Type B pancreatic cell (in vitro differentiated cells): ENCODE results near the gene XPC. TPM values are rescaled to one million over a fixed set of nuclear protein-coding genes. Genes with fewer than 3 reads are reported as not detected.

Experiments used
- DNase-seq: peaks from one replicate; pipeline ENCODE4 v3.0.0; 2021; ENCODE audit warnings: mixed read lengths; ENCODE audit not compliant: unreplicated experiment; ENCODE audit errors: extremely low spot score
- H3K27ac Mint-ChIP-seq: 2 replicates; pipeline ENCODE4 v1.8.0; 2021; ENCODE audit warnings: mild to moderate bottlenecking, mixed read lengths
- H3K27me3 Mint-ChIP-seq: 2 replicates; pipeline ENCODE4 v1.8.0; 2021; ENCODE audit warnings: mixed read lengths
- H3K36me3 Mint-ChIP-seq: 2 replicates; pipeline ENCODE4 v1.8.0; 2021; ENCODE audit warnings: mixed read lengths
- H3K4me1 Mint-ChIP-seq: one replicate; pipeline ENCODE4 v1.8.0; 2021; ENCODE audit warnings: mixed read lengths; ENCODE audit not compliant: unreplicated experiment
- H3K4me3 Mint-ChIP-seq: 2 replicates; pipeline ENCODE4 v1.8.0; 2021; ENCODE audit warnings: mild to moderate bottlenecking, mixed read lengths
- H3K9me3 Mint-ChIP-seq: 2 replicates; pipeline ENCODE4 v1.8.0; 2021; ENCODE audit warnings: mixed read lengths
- CTCF ChIP-seq: fragments of 200-600 bp; sonication (generic); conservative IDR thresholded peaks from 2 replicates; pipeline ENCODE4 v1.5.0; 2021; ENCODE audit warnings: antibody characterized with exemption, mild to moderate bottlenecking
- total RNA-seq: library from RNA; stranded (reverse); gene quantifications from 2 replicates; pipeline ENCODE4 v1.2.1, GENCODE V29; 2021; ENCODE audit warnings: low replicate concordance

The XPC gene
- total RNA-seq, 1 donor from 2014 or later = 44.2 TPM

GRCh38 chr3:14134291-14134690 lies 44.1 kb downstream of the XPC start:
- Mint-ChIP-seq H3K4me3 (no peak overlapping the region), H3K4me1 (no peaks in the 10 kb centered on the region), H3K27ac (no peak overlapping the region), H3K27me3 (no peaks in the 10 kb centered on the region), H3K9me3 (no peaks in the 10 kb centered on the region), H3K36me3 (peaks cover 12% of the 10 kb centered on the region)
- TF ChIP-seq CTCF = no peak
- no peak for DNase-seq

GRCh38 chr3:14133876-14134275 lies 44.5 kb downstream of the XPC start:
- H3K27me3 Mint-ChIP-seq = no peaks in the 10 kb centered on the region
- no peak for DNase-seq
- H3K4me3 Mint-ChIP-seq = no peak overlapping the region
- no peak overlapping the region for H3K27ac Mint-ChIP-seq
- no peak for TF ChIP-seq CTCF
- H3K36me3 Mint-ChIP-seq = peaks cover 14% of the 10 kb centered on the region
- H3K4me1 Mint-ChIP-seq = no peaks in the 10 kb centered on the region
- H3K9me3 Mint-ChIP-seq = no peaks in the 10 kb centered on the region

- Mint-ChIP-seq H3K27ac (peak overlapping the region; percentile 67), H3K36me3 (peaks cover 17% of the 10 kb centered on the region), H3K9me3 (no peaks in the 10 kb centered on the region), H3K4me1 (no peaks in the 10 kb centered on the region), H3K4me3 (no peak overlapping the region), H3K27me3 (no peaks in the 10 kb centered on the region)
- no peak for DNase-seq
- TF ChIP-seq CTCF = no peak
Observed at GRCh38 chr3:14133188-14133800, 45.1 kb downstream of the XPC start.

GRCh38 chr3:14132689-14133088 lies 45.7 kb downstream of the XPC start:
- no peak overlapping the region for H3K27ac Mint-ChIP-seq
- H3K4me1 Mint-ChIP-seq = no peaks in the 10 kb centered on the region
- TF ChIP-seq CTCF = no peak
- no peaks in the 10 kb centered on the region for H3K27me3 Mint-ChIP-seq
- H3K4me3 Mint-ChIP-seq = no peak overlapping the region
- DNase-seq = no peak
- H3K36me3 Mint-ChIP-seq = peaks cover 19% of the 10 kb centered on the region
- H3K9me3 Mint-ChIP-seq = no peaks in the 10 kb centered on the region

- Mint-ChIP-seq H3K9me3 (no peaks in the 10 kb centered on the region), H3K4me1 (peaks cover 5% of the 10 kb centered on the region), H3K27ac (no peak overlapping the region), H3K27me3 (no peaks in the 10 kb centered on the region), H3K36me3 (peaks cover 19% of the 10 kb centered on the region), H3K4me3 (no peak overlapping the region)
- no peak for DNase-seq
- TF ChIP-seq CTCF = no peak
Observed at GRCh38 chr3:14132120-14132519, 46.3 kb downstream of the XPC start.

GRCh38 chr3:14131134-14131533 lies 47.3 kb downstream of the XPC start:
- DNase-seq = no peak
- Mint-ChIP-seq H3K27ac (no peak overlapping the region), H3K4me1 (peaks cover 11% of the 10 kb centered on the region), H3K36me3 (peaks cover 19% of the 10 kb centered on the region), H3K4me3 (no peak overlapping the region), H3K27me3 (no peaks in the 10 kb centered on the region), H3K9me3 (no peaks in the 10 kb centered on the region)
- no peak for TF ChIP-seq CTCF
